IMR-90 (cell line): ENCODE measurements around the gene SLC12A6. TPM values are rescaled to one million over a fixed set of nuclear protein-coding genes. Genes with fewer than 3 reads are reported as not detected.

Experiments used
- ATAC-seq: fragments of 200-7000 bp; cut with Tn5 transposase; 2 replicates; pipeline ENCODE4 v1.9.1; 2020; ENCODE audit warnings: low read depth, mild to moderate bottlenecking, moderate library complexity
- BruUV-seq: library from RNA; stranded (reverse); fragments of 400-500 nt; replicated peaks from 2 replicates; lab custom pipeline; 2021; lab: Mats Ljungman, UMichigan
- CTCF ChIA-PET: fragments of 300-600 bp; formaldehyde crosslinking; extraction: SDS; loops from one replicate; lab custom pipeline; 2021; ENCODE audit warnings: antibody characterized with exemption; lab: Yijun Ruan, JAX
- POLR2A ChIA-PET: fragments of 300-600 bp; sonication (Branson Sonifier 250); formaldehyde crosslinking; loops from one replicate; lab custom pipeline; 2022; ENCODE audit warnings: antibody characterized with exemption; ENCODE audit not compliant: unreplicated experiment; lab: Charles Lee
- DNase-seq: peaks from one replicate; pipeline ENCODE4 v3.0.0; 2013
- H2AFZ ChIP-seq: replicated peaks from 2 replicates; pipeline ENCODE3; 2013; ENCODE audit warnings: low read length, mild to moderate bottlenecking; ENCODE audit not compliant: poor library complexity
- H2AK5ac ChIP-seq: 2 replicates; pipeline ENCODE4 v1.6.1; 2013; ENCODE audit warnings: low read depth, low read length, inconsistent platforms
- H2AK9ac ChIP-seq: replicated peaks from 2 replicates; pipeline ENCODE3; 2013; ENCODE audit warnings: mild to moderate bottlenecking, low read depth, low read length, moderate library complexity; ENCODE audit not compliant: poor library complexity
- H2BK120ac ChIP-seq: 2 replicates; pipeline ENCODE4 v1.6.1; 2013; ENCODE audit warnings: low read depth, low read length, inconsistent platforms
- H2BK15ac ChIP-seq: 3 replicates; pipeline ENCODE4 v1.6.1; 2013; ENCODE audit warnings: low read depth, low read length, inconsistent platforms
- H2BK20ac ChIP-seq: 2 replicates; pipeline ENCODE4 v1.6.1; 2013; ENCODE audit warnings: low read depth, mild to moderate bottlenecking, inconsistent platforms, low read length, moderate library complexity
- H2BK5ac ChIP-seq: 2 replicates; pipeline ENCODE4 v1.6.1; 2013; ENCODE audit warnings: mild to moderate bottlenecking, low read depth, low read length, inconsistent platforms; ENCODE audit not compliant: poor library complexity, severe bottlenecking
- H3K14ac ChIP-seq: replicated peaks from 2 replicates; pipeline ENCODE4 v1.6.1; 2013; ENCODE audit warnings: low read depth, low read length, inconsistent platforms
- H3K18ac ChIP-seq: 2 replicates; pipeline ENCODE4 v1.6.1; 2013; ENCODE audit warnings: low read depth, low read length, control low read depth
- H3K23ac ChIP-seq: 2 replicates; pipeline ENCODE4 v1.6.1; 2013; ENCODE audit warnings: low read depth, low read length, inconsistent platforms
- H3K27ac ChIP-seq: 2 replicates; pipeline ENCODE4 v1.5.1; 2013; ENCODE audit warnings: mild to moderate bottlenecking, control low read depth, low read length; ENCODE audit not compliant: insufficient read depth
- H3K27me3 ChIP-seq: 2 replicates; pipeline ENCODE4 v1.6.1; 2013; ENCODE audit warnings: low read length; ENCODE audit not compliant: control insufficient read depth, insufficient read depth
- H3K36me3 ChIP-seq: 2 replicates; pipeline ENCODE4 v1.6.1; 2013; ENCODE audit warnings: low read length, mixed read lengths; ENCODE audit not compliant: control insufficient read depth, insufficient read depth
- H3K4ac ChIP-seq: 2 replicates; pipeline ENCODE4 v1.6.1; 2013; ENCODE audit warnings: low read depth, low read length, inconsistent platforms
- H3K4me1 ChIP-seq: 2 replicates; pipeline ENCODE4 v1.6.1; 2013; ENCODE audit warnings: low read length, mixed read lengths; ENCODE audit not compliant: control insufficient read depth, insufficient read depth
- H3K4me2 ChIP-seq: 2 replicates; pipeline ENCODE4 v1.6.1; 2013; ENCODE audit warnings: low read depth, mild to moderate bottlenecking, control low read depth, low read length, moderate library complexity
- H3K4me3 ChIP-seq: 2 replicates; pipeline ENCODE4 v1.5.1; 2013; ENCODE audit warnings: low read depth, mild to moderate bottlenecking, control low read depth, low read length, moderate library complexity; ENCODE audit not compliant: insufficient read depth
- H3K56ac ChIP-seq: 2 replicates; pipeline ENCODE4 v1.6.1; 2013; ENCODE audit warnings: low read length, inconsistent platforms; ENCODE audit not compliant: insufficient read depth; ENCODE audit errors: extremely low read depth
- H3K79me1 ChIP-seq, 2 experiments: 2 replicates each; pipeline ENCODE4 v1.6.1; 2013; ENCODE audit warnings: low read length in 2 of 2, inconsistent platforms in 1 of 2, low read depth in 1 of 2
- H3K9ac ChIP-seq: 2 replicates; pipeline ENCODE4 v1.6.1; 2013; ENCODE audit warnings: low read depth, low read length, control low read depth
- H3K9me1 ChIP-seq: 2 replicates; pipeline ENCODE4 v1.6.1; 2013; ENCODE audit warnings: low read length, inconsistent platforms; ENCODE audit not compliant: insufficient read depth
- H3K9me3 ChIP-seq: 2 replicates; pipeline ENCODE4 v1.6.1; 2013; ENCODE audit warnings: low read length; ENCODE audit not compliant: control insufficient read depth, insufficient read depth
- H4K20me1 ChIP-seq: 2 replicates; pipeline ENCODE4 v1.6.1; 2013; ENCODE audit warnings: low read length, inconsistent platforms; ENCODE audit not compliant: insufficient read depth
- H4K5ac ChIP-seq: 2 replicates; pipeline ENCODE4 v1.6.1; 2013; ENCODE audit warnings: mild to moderate bottlenecking, low read depth, low read length, control low read depth
- H4K8ac ChIP-seq, 2 experiments: 2 replicates each; pipeline ENCODE4 v1.6.1; 2013; ENCODE audit warnings: low read depth in 2 of 2, low read length in 2 of 2, control low read depth in 1 of 2, inconsistent platforms in 1 of 2
- H4K91ac ChIP-seq: 2 replicates; pipeline ENCODE4 v1.6.1; 2013; ENCODE audit warnings: low read depth, low read length, inconsistent platforms; ENCODE audit not compliant: insufficient read depth
- BHLHE40 ChIP-seq: fragments of 150-350 bp; IDR thresholded peaks from 2 replicates; pipeline ENCODE4 v1.6.1; 2016; ENCODE audit warnings: mild to moderate bottlenecking, low read depth, low read length
- CEBPB ChIP-seq: IDR thresholded peaks from 2 replicates; pipeline ENCODE4 v1.6.1; 2012; ENCODE audit warnings: low read depth, low read length, improper control_type of control experiment
- CHD1 ChIP-seq: IDR thresholded peaks from 2 replicates; pipeline ENCODE4 v1.6.1; 2012; ENCODE audit warnings: low read depth, low read length, improper control_type of control experiment
- ELK1 ChIP-seq: fragments of 150-350 bp; IDR thresholded peaks from 2 replicates; pipeline ENCODE4 v1.6.1; 2016; ENCODE audit warnings: low read depth, mild to moderate bottlenecking, low read length, moderate library complexity, borderline replicate concordance
- FOS ChIP-seq: fragments of 150-350 bp; IDR thresholded peaks from 2 replicates; pipeline ENCODE4 v1.6.1; 2016; ENCODE audit warnings: low read depth, low read length
- MAFK ChIP-seq: IDR thresholded peaks from 2 replicates; pipeline ENCODE4 v1.6.1; 2012; ENCODE audit warnings: low read depth, low read length, improper control_type of control experiment
- MAZ ChIP-seq: IDR thresholded peaks from 2 replicates; pipeline ENCODE4 v1.6.1; 2012; ENCODE audit warnings: low read depth, mild to moderate bottlenecking, low read length, improper control_type of control experiment, moderate library complexity, borderline replicate concordance
- MXI1 ChIP-seq: IDR thresholded peaks from 2 replicates; pipeline ENCODE4 v1.6.1; 2012; ENCODE audit warnings: low read depth, mild to moderate bottlenecking, low read length, moderate library complexity, borderline replicate concordance
- NFE2L2 ChIP-seq: fragments of 150-350 bp; IDR thresholded peaks from 2 replicates; pipeline ENCODE4 v1.6.1; 2016; ENCODE audit warnings: low read depth, mild to moderate bottlenecking, low read length
- POLR2A ChIP-seq: IDR thresholded peaks from 2 replicates; pipeline ENCODE4 v1.6.1; 2012; ENCODE audit warnings: mild to moderate bottlenecking, low read depth, low read length
- RAD21 ChIP-seq: IDR thresholded peaks from 2 replicates; pipeline ENCODE4 v1.6.1; 2012; ENCODE audit warnings: low read length, improper control_type of control experiment
- RCOR1 ChIP-seq: IDR thresholded peaks from 2 replicates; pipeline ENCODE4 v1.6.1; 2012; ENCODE audit warnings: mild to moderate bottlenecking, low read length, improper control_type of control experiment; ENCODE audit not compliant: insufficient replicate concordance
- RFX5 ChIP-seq: IDR thresholded peaks from 2 replicates; pipeline ENCODE4 v1.8.0; 2012; ENCODE audit warnings: low read depth, mild to moderate bottlenecking, low read length, moderate library complexity
- SMC3 ChIP-seq: fragments of 150-350 bp; IDR thresholded peaks from 2 replicates; pipeline ENCODE4 v1.6.1; 2016; ENCODE audit warnings: low read depth, mild to moderate bottlenecking, antibody characterized with exemption, low read length, moderate library complexity
- WGBS, 2 experiments: methylation state at CpG; one replicate each; pipeline versions ENCODE4 v1.1.5 to v1.1.7; 2013; ENCODE audit warnings: missing lambda C conversion rate in 2 of 2; ENCODE audit not compliant: insufficient read length in 1 of 2; ENCODE audit errors: extremely low coverage in 2 of 2; 5-methylcytosine and 5-hydroxymethylcytosine counted together
- dilution Hi-C: fragments of 300-500 bp; cut with HindIII; formaldehyde crosslinking; loops from one replicate; pipeline ENCODE4 v1.14.3; 2018; ENCODE audit warnings: low sequenced_read_pairs; ENCODE audit not compliant: unreplicated experiment
- in situ Hi-C: fragments of 300-500 bp; cut with MboI; formaldehyde crosslinking; loops from 3 replicates; pipeline ENCODE4 v1.14.3; 2019; ENCODE audit warnings: low sequenced_read_pairs, inconsistent platforms, mixed read lengths
- intact Hi-C: fragments of 100-400 bp; cut with micrococcal nuclease; formaldehyde crosslinking; loops from 2 replicates; pipeline ENCODE4 v1.10.0; 2022
- polyA plus RNA-seq, 3 experiments: library from polyadenylated mRNA; depleted of rRNA; stranded (reverse); fragments of >200 nt; gene quantifications; 2 replicates each; pipeline ENCODE4 v1.2.3, GENCODE V29; 2012; ENCODE audit warnings: low replicate concordance in 1 of 3
- total RNA-seq: library from RNA; depleted of rRNA; stranded (reverse); fragments of >200 nt; gene quantifications from 2 replicates; pipeline ENCODE4 v1.2.3, GENCODE V29; 2012
- TF ChIP-seq, protein P1 (sequence below): fragments of 150-350 bp; IDR thresholded peaks from 2 replicates; pipeline ENCODE4 v1.6.1; 2017; ENCODE audit warnings: mild to moderate bottlenecking, antibody characterized with exemption, low read length, low read depth
- TF ChIP-seq, protein P2 (sequence below): conservative IDR thresholded peaks from 2 replicates; pipeline ENCODE4 v1.5.1; 2012; ENCODE audit warnings: mild to moderate bottlenecking, low read depth, low read length, improper control_type of control experiment

Gene SLC12A6
- total and polyA plus RNA-seq, 2 of the 4 experiments (the other 2 are of a cell fraction), result 7.7 to 10.2 TPM

DNA sequence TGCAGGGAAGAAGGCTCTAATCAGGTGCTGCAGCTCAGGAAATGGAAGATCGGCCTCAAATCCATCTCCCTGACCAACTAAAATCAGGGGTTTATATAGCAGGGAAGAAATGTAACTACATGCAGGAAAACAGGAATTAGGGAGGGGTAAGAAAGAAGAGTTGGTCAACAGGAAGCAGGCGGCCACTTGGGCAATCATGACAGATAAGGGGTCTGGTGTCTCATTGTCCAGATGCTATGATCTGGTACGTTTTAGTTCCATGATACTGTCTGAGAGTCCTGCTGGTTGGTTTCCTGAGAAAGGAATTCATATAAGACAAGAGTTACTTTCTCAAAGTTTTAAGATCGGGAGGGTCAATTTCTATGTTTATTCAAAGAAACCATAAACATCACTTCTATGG, 151.9 kb downstream of the SLC12A6 start:
- dilution Hi-C loops, result no loop called here

More for the DNA sequence above, 151.9 kb downstream of the SLC12A6 start:
- no peak overlapping the region for H4K91ac ChIP-seq
- H3K36me3 ChIP-seq, result peaks cover 2% of the 10 kb centered on the region; the same call in 1 of the 2 replicates
- H2AFZ ChIP-seq, result no peak overlapping the region
- H2BK5ac ChIP-seq, result no peak overlapping the region
- H3K9me3 ChIP-seq, result no peaks in the 10 kb centered on the region
- H4K20me1 ChIP-seq, result peaks cover 26% of the 10 kb centered on the region
- DNase-seq, result no peak
- no peaks in the 10 kb centered on the region; the same call in 1 of the 2 replicates for H3K9me1 ChIP-seq
- no peak overlapping the region for H2AK9ac ChIP-seq
- H3K27ac ChIP-seq, result no peak overlapping the region
- H3K4me3 ChIP-seq, result no peak overlapping the region
- ChIA-PET CTCF (no interaction called here), POLR2A (no interaction called here)
- no peak overlapping the region for H3K9ac ChIP-seq
- H4K8ac ChIP-seq, result no peak overlapping the region
- no peak overlapping the region for H2AK5ac ChIP-seq
- no peaks in the 10 kb centered on the region for H3K27me3 ChIP-seq
- H3K23ac ChIP-seq, result no peak overlapping the region
- no peaks in the 10 kb centered on the region for H3K4me1 ChIP-seq
- no peak overlapping the region for H4K5ac ChIP-seq
- no peak overlapping the region for H3K18ac ChIP-seq
- intact Hi-C loops (no loop called here), in situ Hi-C loops (no loop called here)
- 80% methylated on average over 1 of the region's 4 CpGs; no CpG with 5 or more reads in 1 of the 2 experiments for WGBS, 2 experiments
- TF ChIP-seq CHD1, result no peak
- TF ChIP-seq MAZ, result no peak
- TF ChIP-seq RFX5, result no peak
- no peak for TF ChIP-seq ELK1
- TF ChIP-seq MAFK, result no peak
- TF ChIP-seq NFE2L2, result no peak
- no peak for TF ChIP-seq SMC3
- TF ChIP-seq RAD21, result no peak
- TF ChIP-seq BHLHE40, result no peak
- TF ChIP-seq POLR2A, result no peak
- no peak for TF ChIP-seq FOS
- TF ChIP-seq RCOR1, result no peak
- TF ChIP-seq, protein P1, sequence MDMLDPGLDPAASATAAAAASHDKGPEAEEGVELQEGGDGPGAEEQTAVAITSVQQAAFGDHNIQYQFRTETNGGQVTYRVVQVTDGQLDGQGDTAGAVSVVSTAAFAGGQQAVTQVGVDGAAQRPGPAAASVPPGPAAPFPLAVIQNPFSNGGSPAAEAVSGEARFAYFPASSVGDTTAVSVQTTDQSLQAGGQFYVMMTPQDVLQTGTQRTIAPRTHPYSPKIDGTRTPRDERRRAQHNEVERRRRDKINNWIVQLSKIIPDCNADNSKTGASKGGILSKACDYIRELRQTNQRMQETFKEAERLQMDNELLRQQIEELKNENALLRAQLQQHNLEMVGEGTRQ, result no peak
- TF ChIP-seq CEBPB, result no peak
- TF ChIP-seq, protein P2, sequence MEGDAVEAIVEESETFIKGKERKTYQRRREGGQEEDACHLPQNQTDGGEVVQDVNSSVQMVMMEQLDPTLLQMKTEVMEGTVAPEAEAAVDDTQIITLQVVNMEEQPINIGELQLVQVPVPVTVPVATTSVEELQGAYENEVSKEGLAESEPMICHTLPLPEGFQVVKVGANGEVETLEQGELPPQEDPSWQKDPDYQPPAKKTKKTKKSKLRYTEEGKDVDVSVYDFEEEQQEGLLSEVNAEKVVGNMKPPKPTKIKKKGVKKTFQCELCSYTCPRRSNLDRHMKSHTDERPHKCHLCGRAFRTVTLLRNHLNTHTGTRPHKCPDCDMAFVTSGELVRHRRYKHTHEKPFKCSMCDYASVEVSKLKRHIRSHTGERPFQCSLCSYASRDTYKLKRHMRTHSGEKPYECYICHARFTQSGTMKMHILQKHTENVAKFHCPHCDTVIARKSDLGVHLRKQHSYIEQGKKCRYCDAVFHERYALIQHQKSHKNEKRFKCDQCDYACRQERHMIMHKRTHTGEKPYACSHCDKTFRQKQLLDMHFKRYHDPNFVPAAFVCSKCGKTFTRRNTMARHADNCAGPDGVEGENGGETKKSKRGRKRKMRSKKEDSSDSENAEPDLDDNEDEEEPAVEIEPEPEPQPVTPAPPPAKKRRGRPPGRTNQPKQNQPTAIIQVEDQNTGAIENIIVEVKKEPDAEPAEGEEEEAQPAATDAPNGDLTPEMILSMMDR, result no peak
- TF ChIP-seq MXI1, result no peak
- ATAC-seq, result no peak
- H3K4ac ChIP-seq, result no peak overlapping the region
- no peak overlapping the region for H3K14ac ChIP-seq
- no peak overlapping the region for H2BK20ac ChIP-seq
- BruUV-seq, result no TSS peak
- H2BK120ac ChIP-seq, result no peak overlapping the region
- peaks cover 17 to 41% of the 10 kb centered on the region in 2 experiments for H3K79me1 ChIP-seq
- H3K4me2 ChIP-seq, result no peak overlapping the region
- H3K56ac ChIP-seq, result no peak overlapping the region
- H2BK15ac ChIP-seq, result no peak overlapping the region
